Thyroid gland (tissue), 4 donors: ENCODE measurements around the gene TOX3.

Experiments used
- POLR2A ChIP-seq, 2 donors: fragments of 450-650 bp; IDR thresholded peaks; one replicate each; pipeline ENCODE4 v1.6.1; 2017; ENCODE audit warnings: antibody characterized with exemption in 2 of 2, mild to moderate bottlenecking in 2 of 2, moderate library complexity in 1 of 2
- TF ChIP-seq, protein P1 (sequence below), 6 experiments: fragments of 200-600 bp in 3 of 6; fragments of 450-650 bp in 3 of 6; sonication (generic) in 3 of 6; IDR thresholded peaks; one replicate each; pipeline ENCODE4 v1.5.1; 2016 to 2019; ENCODE audit warnings: antibody characterized with exemption in 6 of 6, mild to moderate bottlenecking in 2 of 6, inconsistent platforms in 1 of 6, moderate library complexity in 1 of 6

GRCh38 chr16:52436339-52437276, 110.3 kb downstream of the TOX3 start:
- TF ChIP-seq, protein P1, sequence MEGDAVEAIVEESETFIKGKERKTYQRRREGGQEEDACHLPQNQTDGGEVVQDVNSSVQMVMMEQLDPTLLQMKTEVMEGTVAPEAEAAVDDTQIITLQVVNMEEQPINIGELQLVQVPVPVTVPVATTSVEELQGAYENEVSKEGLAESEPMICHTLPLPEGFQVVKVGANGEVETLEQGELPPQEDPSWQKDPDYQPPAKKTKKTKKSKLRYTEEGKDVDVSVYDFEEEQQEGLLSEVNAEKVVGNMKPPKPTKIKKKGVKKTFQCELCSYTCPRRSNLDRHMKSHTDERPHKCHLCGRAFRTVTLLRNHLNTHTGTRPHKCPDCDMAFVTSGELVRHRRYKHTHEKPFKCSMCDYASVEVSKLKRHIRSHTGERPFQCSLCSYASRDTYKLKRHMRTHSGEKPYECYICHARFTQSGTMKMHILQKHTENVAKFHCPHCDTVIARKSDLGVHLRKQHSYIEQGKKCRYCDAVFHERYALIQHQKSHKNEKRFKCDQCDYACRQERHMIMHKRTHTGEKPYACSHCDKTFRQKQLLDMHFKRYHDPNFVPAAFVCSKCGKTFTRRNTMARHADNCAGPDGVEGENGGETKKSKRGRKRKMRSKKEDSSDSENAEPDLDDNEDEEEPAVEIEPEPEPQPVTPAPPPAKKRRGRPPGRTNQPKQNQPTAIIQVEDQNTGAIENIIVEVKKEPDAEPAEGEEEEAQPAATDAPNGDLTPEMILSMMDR (IDR thresholded peaks at IDR 0.05): no peak
- TF ChIP-seq POLR2A (IDR thresholded peaks at IDR 0.05): no peak
